Measurements from ENCODE around the gene ETS2. TPM values are rescaled to one million over a fixed set of nuclear protein-coding genes. Genes with fewer than 3 reads are reported as not detected.

The ETS2 gene
- total and polyA plus RNA-seq, 2 of the 4 experiments (the other 2 are of a cell fraction): 21.3 to 21.7 TPM

DNA sequence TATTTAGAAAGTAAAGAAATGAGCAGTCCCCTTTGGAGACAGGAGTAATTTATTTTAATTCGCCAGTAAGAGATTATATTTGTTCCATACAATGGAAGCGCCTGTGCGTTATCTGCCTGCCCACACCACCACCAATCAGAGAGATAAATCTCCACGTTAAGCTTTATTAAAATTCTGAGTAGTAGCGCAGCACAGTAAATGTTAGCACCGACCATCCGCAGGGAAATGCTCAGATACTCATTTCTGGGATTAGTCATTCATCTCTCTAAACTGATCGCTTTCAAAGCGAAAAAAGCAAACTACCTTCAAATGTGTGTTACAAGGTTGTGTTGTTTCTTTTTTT lies 1.2 kb downstream of the ETS2 start:
- peak overlapping the region; percentile 28 for H2BK5ac ChIP-seq (ENCODE audit: low read depth, low read length, poor library complexity, severe bottlenecking)
- H2AK9ac ChIP-seq (replicated peaks; ENCODE audit: low read depth, low read length, poor library complexity): no peak overlapping the region
- peak overlapping the region; percentile 91 for H3K27ac ChIP-seq (ENCODE audit: insufficient read depth, low read length)
- WGBS, 2 experiments (ENCODE audit: extremely low coverage in 2 of 2, insufficient read length in 1 of 2): no CpG with 5 or more reads among the region's 9 CpGs
- no peaks in the 10 kb centered on the region for H3K9me3 ChIP-seq (ENCODE audit: control insufficient read depth, insufficient read depth, low read length)
- H2AFZ ChIP-seq (replicated peaks; ENCODE audit: low read length, poor library complexity): no peak overlapping the region
- H3K4me1 ChIP-seq (ENCODE audit: control insufficient read depth, insufficient read depth, low read length): peaks cover 33% of the 10 kb centered on the region
- H3K14ac ChIP-seq (replicated peaks; ENCODE audit: low read depth, low read length): peak overlapping the region; percentile 79
- TF ChIP-seq POLR2A (IDR thresholded peaks at IDR 0.05; ENCODE audit: low read depth, low read length): peak; percentile 19; the same call in 1 of the 2 replicates
- no peak for TF ChIP-seq MXI1 (IDR thresholded peaks at IDR 0.05; ENCODE audit: borderline replicate concordance, low read depth, low read length)
- no peak for TF ChIP-seq RFX5 (IDR thresholded peaks at IDR 0.05; ENCODE audit: low read depth, low read length)
- no peak for TF ChIP-seq FOS (IDR thresholded peaks at IDR 0.05; ENCODE audit: low read depth, low read length)
- no peak for TF ChIP-seq SMC3 (IDR thresholded peaks at IDR 0.05; ENCODE audit: low read depth, low read length)
- no peak for TF ChIP-seq RCOR1 (IDR thresholded peaks at IDR 0.05; ENCODE audit: insufficient replicate concordance, low read length)
- no peak overlapping the region; the same call in 1 of the 2 replicates for H4K5ac ChIP-seq (ENCODE audit: low read depth, low read length)
- peak; percentile 49 for DNase-seq
- peak overlapping the region; percentile 42; the same call in 1 of the 2 replicates for H3K4ac ChIP-seq (ENCODE audit: low read depth, low read length)
- H3K4me3 ChIP-seq (ENCODE audit: insufficient read depth, low read depth, low read length): peak overlapping the region; percentile 95
- peak overlapping the region; percentile 81 for H3K23ac ChIP-seq (ENCODE audit: low read depth, low read length)
- H4K20me1 ChIP-seq (ENCODE audit: insufficient read depth, low read length): peaks cover 56% of the 10 kb centered on the region
- peaks cover 20% of the 10 kb centered on the region for H3K9me1 ChIP-seq (ENCODE audit: insufficient read depth, low read length)
- 0 out of 3 replicates have a peak overlapping the region, but pooled peaks have one; percentile 1 for H2BK15ac ChIP-seq (ENCODE audit: low read depth, low read length)
- intact Hi-C loops (cut with micrococcal nuclease): loop anchor here (1.0 to 10.0 kb wide), 5 partner anchors 105 to 320 kb away; no protein-coding TSS in a partner anchor
- ChIA-PET POLR2A (ENCODE audit: unreplicated experiment) (interaction anchor here (0.5 to 1.3 kb wide), 3 partner anchors 25 to 158 kb away, joined by 6 to 12 read pairs (median 8); no protein-coding TSS in a partner anchor), CTCF (interaction anchor here (0.5 to 1.2 kb wide), 6 partner anchors 11 to 330 kb away, joined by 3 to 4 read pairs (median 3); no protein-coding TSS in a partner anchor)
- H4K8ac ChIP-seq (ENCODE audit: low read depth in 2 of 2, low read length in 2 of 2): peak overlapping the region; percentile 7 to 15; a peak in 1 of 4 replicates
- peak overlapping the region; percentile 88; the same call in 1 of the 2 replicates for H3K18ac ChIP-seq (ENCODE audit: low read depth, low read length)
- dilution Hi-C loops (cut with HindIII; ENCODE audit: low sequenced_read_pairs, unreplicated experiment): no loop called here
- H3K56ac ChIP-seq (ENCODE audit: extremely low read depth, insufficient read depth, low read length): peak overlapping the region; percentile 84
- H2BK20ac ChIP-seq (ENCODE audit: low read depth, low read length): no peak overlapping the region
- H4K91ac ChIP-seq (ENCODE audit: insufficient read depth, low read depth, low read length): no peak overlapping the region; the same call in 1 of the 2 replicates
- in situ Hi-C loops (cut with MboI; ENCODE audit: low sequenced_read_pairs): loop anchor here (5.0 to 10.0 kb wide), 2 partner anchors 52 to 320 kb away; no protein-coding TSS in a partner anchor
- TSS peak; percentile 52 for BruUV-seq (replicated peaks)
- no peak for ATAC-seq (ENCODE audit: low read depth)
- peak overlapping the region; percentile 98 for H3K9ac ChIP-seq (ENCODE audit: low read depth, low read length)
- H3K36me3 ChIP-seq (ENCODE audit: control insufficient read depth, insufficient read depth, low read length): peaks cover 23% of the 10 kb centered on the region
- peak overlapping the region; percentile 97 for H3K4me2 ChIP-seq (ENCODE audit: low read depth, low read length)
- peaks cover 0 to 50% of the 10 kb centered on the region in 2 experiments; a peak in 2 of 4 replicates for H3K79me1 ChIP-seq (ENCODE audit: low read depth in 1 of 2, low read length in 2 of 2)
- H3K27me3 ChIP-seq (ENCODE audit: control insufficient read depth, insufficient read depth, low read length): no peaks in the 10 kb centered on the region
- 0 out of 2 replicates have a peak overlapping the region, but pooled peaks have one; percentile 1 for H2BK120ac ChIP-seq (ENCODE audit: low read depth, low read length)
- no peak overlapping the region for H2AK5ac ChIP-seq (ENCODE audit: low read depth, low read length)

Measured in IMR-90 (cell line).